Skeletal muscle cell (primary cell): ENCODE data around the gene UCK2.
A peak's percentile ranks its signal among the peaks of the same experiment; 100 is the strongest.

ENCODE experiments used
- DNase-seq: peaks from one replicate; pipeline ENCODE4 v3.0.0-alpha.2; 2010; ENCODE audit warnings: low read depth
- H3K4me3 ChIP-seq: 2 replicates; pipeline ENCODE4 v1.5.1; 2011; ENCODE audit warnings: low read depth, mild to moderate bottlenecking, control low read depth, low read length, moderate library complexity

The UCK2 gene

DNA sequence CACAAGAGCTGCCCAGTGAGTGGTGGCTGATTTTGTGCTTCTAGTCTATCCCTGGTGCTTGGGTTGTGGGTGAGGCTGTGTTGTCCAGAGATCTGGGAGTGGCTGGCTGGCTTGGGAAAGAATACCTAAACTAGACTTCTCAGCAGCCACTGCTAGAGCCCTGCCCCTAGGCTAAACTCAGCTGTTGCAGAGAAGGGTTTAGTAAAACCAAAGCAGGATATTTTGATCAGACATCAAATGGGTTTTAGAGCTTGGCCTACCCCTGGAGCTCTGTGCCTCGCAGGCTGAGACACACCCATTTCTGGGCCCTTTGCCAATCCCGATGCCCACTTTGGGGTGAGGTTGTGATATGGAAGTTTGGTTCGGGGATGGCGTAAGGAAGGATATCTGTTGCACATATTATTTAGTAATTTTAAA is 88.5 kb downstream of the UCK2 start:
- no peak for DNase-seq
- H3K4me3 ChIP-seq = no peak overlapping the region

DNA sequence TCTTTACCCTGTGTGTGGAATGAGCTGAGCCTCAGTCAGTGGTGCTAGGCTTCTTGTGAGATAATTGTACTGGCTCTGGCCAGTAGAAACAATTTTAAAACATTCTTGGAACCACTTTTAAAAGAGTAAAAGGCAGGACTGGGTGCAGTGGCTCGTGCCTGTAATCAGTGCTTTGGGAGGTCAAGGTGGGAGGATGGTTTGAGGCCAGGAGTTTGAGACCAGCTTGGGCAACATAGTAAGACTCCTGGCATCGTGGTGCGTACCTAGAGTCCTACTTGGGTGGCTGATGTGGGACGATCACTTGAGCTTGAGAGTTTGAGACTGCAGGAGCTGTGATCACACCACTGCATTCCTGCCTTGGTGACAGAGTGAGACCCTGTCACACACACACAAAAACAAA is 89.8 kb downstream of the UCK2 start:
- no peak for DNase-seq
- H3K4me3 ChIP-seq = no peak overlapping the region

DNA sequence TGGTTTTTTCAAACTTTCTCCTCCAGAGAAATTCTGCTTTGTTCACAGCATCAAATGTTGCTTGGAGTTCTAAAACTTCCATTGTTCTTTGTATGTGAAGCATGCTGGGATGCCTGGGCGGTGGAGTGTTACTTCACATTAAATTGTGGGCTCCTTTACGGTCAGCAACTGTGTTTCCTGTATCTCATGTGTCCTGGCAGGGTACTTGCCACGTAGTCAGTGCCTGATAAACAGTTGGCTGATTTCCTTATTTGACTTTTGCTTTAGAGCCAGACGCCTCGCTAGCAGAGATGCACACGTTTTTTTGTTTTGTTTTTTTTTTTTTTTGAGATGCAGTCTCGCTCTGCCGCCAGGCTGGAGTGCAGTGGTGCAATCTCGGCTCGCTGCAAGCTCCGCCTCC is 96.7 kb downstream of the UCK2 start:
- DNase-seq = no peak
- H3K4me3 ChIP-seq = no peak overlapping the region

DNA sequence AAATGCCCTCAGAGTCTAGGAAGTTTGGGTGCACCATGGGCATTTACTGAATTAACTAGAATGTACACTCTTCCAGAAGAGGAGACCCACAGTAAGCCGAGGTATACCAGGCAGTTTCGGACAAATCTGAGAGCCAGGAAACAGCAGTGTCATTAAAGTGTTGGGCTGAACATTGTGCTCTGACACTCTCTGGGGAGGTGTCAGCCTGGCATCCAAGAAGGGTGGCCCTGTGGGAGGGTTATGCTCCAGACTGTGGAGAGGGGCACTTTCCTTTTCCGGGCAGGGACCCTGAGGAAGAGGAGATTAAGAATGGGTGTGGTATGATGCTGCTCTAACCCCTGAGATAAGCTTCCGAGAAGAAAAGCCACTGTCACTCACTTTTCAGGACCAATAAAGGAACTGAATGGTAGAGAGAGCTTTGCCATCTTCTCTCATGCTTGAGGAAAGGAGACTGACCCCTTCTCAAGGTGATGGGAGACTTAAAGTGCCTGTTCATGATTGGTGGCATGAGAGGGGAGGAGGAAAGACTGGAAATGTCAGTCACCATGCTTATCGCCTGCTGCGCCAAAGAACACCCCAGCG is 98.2 kb downstream of the UCK2 start:
- no peak overlapping the region for H3K4me3 ChIP-seq
- DNase-seq = no peak

DNA sequence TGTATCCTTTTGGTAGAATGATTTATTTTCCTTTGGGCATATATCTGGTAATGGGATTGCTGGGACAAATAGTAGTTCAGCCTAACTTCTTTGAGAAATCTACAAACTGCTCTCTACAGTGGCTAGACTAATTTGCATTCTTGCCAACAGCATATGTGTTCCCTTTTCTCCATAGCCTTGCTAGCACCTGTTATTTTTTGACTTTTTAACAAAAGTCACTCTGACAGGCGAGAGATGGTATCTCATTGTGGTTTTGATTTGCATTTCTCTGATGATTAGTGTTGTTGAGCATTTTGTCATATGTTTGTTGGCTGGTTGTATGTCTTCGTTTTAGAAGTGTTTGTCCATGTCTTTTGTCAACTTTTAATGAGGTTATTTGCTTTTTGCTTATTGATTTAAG is 99.8 kb downstream of the UCK2 start:
- H3K4me3 ChIP-seq = no peak overlapping the region
- DNase-seq = no peak

DNA sequence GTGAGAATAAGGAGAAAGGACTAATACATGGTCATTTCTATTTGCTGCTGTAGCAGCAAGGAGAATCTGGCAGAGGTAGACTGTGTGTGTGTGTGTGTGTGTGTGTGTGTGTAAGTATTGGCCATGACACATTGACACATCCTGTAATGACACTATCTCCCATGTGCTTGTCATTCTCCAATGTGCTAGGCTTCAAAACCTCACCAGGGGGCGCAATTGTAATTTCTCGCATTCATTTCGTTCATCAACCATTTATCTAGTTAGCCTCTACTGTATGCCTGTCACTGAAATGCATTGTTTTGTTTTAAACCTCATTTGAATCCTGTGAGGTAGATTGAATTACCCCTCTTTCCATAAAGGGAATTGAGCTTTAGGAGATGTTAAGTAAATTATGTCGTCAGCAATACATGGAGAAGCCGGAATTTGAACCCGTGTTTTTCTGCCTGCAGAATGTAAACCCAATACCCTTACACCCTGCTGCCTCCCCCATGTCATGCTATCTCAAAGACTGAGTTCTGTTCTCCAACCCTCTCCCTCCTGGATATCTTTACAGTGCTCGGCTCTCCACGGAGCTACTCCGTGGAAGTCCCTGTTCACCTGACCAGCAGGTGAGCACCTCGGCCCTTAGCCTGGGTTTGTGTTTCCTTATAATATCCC is 100.8 kb downstream of the UCK2 start:
- H3K4me3 ChIP-seq = no peak overlapping the region
- no peak for DNase-seq

DNA sequence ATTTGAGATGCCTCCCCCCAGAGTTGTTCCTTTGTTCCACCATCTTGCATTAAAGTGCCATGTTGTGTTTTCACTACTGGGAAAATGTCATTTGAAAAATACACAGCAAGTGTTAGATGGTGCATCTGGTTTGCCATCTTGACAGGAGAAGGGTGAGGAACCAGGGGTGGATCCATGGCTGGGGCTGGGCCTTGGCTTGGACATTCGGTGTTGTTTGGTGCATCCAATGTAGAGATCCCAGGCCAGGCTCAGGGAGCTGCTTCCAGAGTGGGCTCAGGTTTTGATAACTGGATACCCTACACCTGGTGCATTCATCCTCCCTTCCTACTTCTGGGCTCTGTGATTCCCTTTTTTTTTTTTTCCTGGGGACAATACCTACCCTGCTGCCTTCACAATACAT is 103.5 kb downstream of the UCK2 start:
- DNase-seq = no peak
- H3K4me3 ChIP-seq = no peak overlapping the region

DNA sequence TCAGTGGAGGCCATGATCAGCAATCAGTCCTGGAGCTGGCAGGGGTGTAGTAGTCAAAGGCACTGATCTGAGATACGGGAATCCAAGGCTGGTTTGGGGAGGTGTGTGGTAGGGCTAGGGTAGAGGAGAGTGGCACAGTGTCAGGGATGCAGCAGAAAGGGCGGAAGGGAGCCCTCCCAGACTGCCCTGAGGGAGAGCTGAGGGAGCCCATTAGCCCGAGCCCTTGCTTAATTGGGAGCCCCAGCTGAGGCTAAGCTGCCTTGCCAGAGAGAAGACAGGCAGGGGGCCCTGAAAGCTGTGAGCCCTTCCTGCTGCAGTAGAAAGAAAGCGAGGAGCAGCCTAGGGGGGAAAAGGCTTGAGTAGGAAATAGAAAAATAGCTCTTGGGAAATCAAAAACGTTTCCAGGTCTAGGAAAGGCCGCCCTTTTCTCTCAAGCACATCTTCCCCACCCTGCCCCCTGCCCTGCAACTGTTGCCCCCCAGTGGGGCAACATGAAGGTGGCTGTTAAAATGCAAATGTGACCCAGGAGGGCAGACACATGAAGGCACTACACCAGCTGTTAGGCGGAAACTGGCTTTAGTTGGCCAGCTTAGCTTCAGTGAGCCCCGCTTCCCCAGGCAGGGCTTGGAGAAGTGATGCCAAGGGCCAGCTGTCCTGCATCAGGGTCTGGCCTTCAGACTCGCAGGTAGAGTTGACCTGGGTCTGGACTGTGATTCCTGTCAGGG is 106.2 kb downstream of the UCK2 start:
- DNase-seq = no peak
- no peak overlapping the region for H3K4me3 ChIP-seq

DNA sequence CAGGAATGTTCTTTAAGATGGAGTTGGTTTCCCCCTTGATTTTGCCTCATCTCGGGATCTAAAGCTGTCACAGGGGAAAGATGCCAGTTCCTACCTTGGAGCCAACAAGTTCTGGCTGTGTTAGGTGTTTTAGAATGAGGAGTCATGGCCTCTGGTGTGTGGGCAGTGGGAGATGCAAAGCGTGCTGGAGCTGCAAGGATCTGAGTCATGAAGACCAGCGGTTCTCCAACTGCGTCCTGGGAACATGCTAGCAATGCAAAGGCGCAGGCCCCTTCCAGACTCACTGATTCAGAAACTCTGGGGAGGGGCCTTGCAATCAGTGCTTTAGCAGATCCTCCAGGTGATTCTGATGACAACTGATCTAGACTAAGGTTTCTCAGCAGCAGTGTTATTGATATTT is 109.1 kb downstream of the UCK2 start:
- DNase-seq = no peak
- no peak overlapping the region for H3K4me3 ChIP-seq

DNA sequence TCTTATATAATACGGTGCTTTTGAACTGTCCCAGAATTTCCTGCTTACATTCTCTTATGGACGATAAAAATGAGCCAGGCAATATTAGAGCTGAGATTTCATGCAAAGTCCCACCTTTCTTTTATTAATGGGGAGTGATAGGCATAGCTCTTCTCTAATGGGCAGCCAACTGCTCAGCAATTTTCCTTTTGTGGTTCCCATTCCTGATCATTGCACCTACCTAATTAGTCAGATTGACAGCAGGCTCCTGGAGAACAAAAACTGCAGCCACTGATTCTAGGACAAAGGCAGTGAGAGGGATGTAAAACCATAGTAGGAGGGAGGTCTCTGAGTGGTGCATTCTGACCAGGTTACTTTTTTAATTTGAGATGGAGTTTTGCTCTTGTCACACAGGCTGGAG is 110.4 kb downstream of the UCK2 start:
- H3K4me3 ChIP-seq = no peak overlapping the region
- DNase-seq = no peak

DNA sequence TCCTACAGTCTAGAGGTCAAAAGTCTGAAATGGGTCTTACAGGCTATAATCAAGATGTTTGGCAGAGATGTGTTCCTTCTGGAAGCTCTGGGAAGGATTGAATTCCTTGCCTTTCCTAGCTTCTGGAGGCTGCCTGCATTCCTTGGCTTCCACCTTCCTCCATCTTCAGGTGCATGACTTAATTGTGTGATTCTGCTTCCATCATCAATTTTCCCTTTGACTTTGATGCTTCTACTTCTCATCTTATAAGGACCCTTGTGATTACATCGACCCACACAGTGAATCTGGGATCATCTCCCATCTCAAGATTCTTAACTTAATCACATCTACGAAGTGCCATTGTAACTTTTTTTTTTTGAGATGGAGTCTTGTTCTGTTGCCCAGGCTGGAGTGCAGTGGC is 111.4 kb downstream of the UCK2 start:
- DNase-seq = no peak

DNA sequence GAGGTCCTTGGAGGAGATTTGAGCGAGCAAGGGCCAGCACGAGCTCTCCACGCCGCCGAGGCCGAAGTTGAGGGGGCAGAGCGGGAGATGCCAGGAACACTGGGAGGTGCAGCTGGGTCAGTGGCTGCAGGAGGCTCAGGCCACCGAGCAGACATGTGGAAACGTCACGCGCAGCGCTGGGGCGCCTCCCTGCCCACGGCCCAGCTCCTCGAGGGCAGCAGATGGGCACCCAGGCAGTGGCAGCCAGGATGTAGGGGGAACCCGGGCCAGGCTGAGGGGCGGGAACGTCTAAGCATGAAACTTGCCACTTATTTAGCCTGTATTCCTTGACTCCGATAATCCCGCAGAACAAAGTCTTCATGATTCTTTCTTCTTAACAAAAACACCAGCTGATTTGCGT is 114.1 kb downstream of the UCK2 start:
- DNase-seq = no peak
- no peak overlapping the region for H3K4me3 ChIP-seq

More for the DNA sequence above, 111.4 kb downstream of the UCK2 start:
- H3K4me3 ChIP-seq = no peak overlapping the region

DNA sequence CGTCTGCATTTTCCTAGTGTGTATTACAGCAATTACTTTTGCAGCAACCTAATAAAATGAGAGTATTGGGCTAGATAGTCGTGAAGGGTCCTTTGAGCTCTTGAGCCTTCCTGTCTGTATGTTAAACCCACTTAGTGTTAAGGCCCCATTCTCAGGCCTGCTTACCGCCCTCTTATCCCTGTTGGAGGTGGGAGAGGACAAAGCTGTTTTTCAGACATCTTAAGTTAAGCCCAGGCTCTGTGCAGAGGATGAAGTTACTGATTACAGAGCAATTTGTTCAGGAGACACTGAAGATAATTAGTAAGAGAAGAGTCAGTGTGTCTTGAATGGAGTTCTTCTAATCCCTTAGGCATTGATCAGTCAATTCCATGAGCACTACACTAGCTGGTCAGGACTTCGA is 114.6 kb downstream of the UCK2 start:
- no peak for DNase-seq
- no peak overlapping the region for H3K4me3 ChIP-seq

DNA sequence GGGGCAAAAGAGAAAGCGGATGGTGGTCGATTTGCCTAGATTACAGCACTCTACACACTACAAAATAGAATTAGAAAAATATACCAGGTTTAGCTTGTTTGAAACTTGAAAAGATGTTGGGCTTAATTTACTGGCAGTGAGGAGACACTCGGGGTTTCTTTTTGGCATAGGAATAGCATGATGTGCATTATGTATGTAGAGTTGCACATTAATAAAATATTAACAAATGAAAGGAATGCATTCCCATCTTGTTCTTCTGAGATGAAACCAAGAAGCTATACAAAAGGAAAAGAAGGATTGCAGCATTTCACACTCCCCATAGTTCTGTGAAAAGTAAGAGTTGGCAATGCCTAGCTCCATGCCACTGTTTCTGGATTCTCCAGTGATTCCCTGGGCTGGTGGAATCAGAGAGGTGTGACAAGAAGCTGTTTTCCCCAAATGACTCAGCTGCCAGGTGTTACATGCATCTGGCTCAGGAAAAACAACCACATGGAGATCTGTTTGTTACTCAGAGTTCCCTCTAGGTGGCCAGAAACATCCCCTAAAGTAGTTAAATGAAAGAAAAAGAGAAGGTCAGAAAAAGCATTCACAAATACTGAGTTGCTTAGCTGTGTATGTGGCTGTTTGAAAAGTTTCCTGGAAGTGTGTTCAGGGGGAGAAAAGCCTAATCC is 115.6 kb downstream of the UCK2 start:
- no peak for DNase-seq
- no peak overlapping the region for H3K4me3 ChIP-seq

DNA sequence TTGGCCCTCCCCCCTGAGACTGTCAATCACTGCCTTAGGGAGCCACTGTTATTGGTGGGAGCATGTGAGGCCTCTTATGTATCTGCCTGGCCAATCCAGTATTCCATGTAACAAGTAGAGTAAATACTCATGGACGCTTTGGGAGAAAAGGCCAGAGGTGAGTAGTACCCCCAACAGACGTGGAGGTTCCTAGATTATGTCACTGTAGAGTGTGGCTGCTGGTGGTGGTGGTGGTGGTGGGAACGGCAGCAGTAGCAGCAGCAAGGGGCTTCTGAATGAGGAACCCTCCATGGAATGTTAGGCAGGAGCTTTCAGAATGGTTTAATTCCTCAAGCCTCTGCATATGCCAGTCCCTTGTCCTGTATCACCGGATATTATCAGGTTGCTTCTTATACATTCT is 118.5 kb downstream of the UCK2 start:
- H3K4me3 ChIP-seq = no peak overlapping the region
- no peak for DNase-seq

DNA sequence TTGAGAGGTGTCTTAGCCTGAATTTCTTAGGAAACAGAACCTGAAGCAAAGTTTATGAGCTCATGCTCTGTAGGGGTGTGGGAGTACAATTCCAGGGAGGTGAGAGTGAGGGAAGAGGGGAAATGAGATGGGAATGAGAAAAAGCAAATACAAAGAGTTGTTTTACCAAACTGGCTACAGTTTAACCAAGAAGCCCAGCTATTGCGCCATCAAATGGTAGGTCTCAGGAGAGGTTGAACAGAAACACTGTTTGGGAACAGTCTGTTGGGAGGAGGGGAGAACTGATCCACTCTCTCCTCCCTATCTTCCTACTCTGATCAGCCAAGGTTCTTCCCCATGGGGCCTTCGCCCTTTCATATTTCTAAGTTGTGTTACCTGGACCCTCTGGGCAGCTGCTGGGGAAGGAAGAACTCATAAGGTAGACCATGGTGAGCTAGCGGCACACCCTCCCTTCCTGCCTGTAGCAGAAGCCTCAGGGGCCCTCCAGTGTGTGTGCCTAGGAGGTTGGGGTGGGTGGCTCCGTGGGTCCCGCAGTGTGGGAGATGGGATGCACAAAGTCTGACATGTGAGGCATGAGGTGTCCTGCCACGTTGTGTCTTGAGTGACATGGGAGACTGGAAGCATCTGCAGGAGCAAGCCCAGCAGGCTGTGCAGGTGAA is 120.5 kb downstream of the UCK2 start:
- no peak for DNase-seq
- no peak overlapping the region for H3K4me3 ChIP-seq

DNA sequence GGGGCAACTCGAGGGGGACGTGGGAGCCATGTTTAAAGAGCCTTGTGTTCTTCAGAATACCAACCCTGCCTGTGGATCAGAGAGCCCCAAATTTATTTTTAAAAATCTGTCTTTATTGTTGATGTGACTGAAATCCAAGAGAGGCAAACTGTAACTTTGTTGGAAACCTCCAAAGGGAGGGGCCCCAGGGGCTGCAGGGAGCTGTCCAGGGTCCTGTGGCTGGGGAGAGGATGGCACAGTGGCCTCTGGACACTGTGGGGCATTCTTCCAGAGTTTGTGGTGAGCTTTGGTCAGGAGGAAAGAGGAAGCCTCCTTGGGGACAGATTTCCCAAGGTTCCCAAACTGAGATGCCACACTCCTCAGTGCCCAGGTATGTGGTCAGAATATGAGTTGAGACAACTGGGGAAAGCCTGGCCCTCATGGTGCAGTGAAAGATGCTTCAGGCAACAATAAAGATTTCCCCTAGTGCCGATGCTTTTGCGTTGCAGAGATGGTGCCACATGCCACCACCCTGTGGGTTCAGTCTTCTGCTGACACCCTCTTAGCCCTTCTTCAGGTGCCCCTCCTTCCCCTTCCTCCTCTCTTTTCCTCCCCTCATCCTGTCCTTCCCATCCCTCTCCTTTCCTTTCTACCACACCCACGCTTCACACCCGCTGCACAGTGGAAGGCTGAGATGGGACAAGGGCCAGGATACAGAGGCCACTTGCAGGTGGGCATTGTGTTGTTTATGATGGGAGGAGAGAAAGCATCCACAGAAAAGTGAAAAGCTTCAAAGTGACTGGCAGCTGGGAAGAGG is 122.1 kb downstream of the UCK2 start:
- H3K4me3 ChIP-seq = no peak overlapping the region
- DNase-seq = no peak

DNA sequence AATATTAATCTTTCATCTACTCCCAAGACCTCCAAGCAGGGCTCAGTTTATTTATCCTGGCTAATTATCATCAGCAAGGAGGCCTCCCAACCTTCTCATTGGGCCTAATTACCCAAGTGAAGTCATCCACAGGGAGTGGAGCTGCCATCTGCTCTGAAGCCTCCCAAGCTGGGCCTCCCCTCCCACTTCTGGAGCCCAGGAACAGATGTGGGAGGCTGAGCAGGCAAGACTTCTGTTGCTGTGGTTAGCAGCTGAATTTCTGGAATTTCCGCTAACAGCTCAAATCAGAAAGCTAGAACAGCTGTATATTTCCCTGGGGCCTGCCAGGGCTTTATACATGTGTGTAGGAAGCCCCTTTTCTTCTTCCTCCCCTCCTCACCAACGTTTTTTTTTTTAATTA is 127.5 kb downstream of the UCK2 start:
- DNase-seq = peak; percentile 58
- no peak overlapping the region for H3K4me3 ChIP-seq

DNA sequence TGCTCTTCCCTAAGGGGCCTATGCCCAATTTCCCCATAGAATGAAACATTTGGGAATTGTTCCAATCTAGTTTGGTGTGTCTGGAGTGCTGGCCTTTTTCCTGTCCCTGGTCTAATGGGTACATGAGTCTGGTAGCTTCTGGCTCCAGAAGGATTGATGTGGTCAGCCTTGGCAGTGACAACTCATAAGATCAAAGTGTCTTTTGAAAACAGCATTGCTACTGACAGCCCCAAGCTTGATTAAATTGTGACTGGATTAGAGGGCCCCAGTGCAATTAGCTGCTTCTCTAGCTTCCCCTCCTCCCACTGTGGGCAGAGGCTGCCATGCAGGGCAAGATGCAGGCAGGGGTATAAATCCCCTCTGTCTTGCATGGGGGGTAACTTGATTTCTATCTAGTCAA is 130.9 kb downstream of the UCK2 start:
- no peak for DNase-seq
- no peak overlapping the region for H3K4me3 ChIP-seq
